Adrenal gland (tissue), 12 donors: Measurements from ENCODE around the gene CLDN11. TPM values are rescaled to one million over a fixed set of nuclear protein-coding genes. Genes with fewer than 3 reads are reported as not detected.

Source experiments
- DNase-seq, 7 donors: peaks; one replicate each; pipeline ENCODE4 v3.0.0-alpha.2; 2019 to 2020
- H3K27ac ChIP-seq, 5 donors: fragments of 200-600 bp; sonication (generic) in 4 of 5; 1 replicate in 3 of 5; 2 replicates in 2 of 5; pipeline versions ENCODE4 v1.5.1 to v1.8.0; 2016 to 2020; ENCODE audit warnings: mild to moderate bottlenecking in 1 of 5
- H3K27me3 ChIP-seq: fragments of 200-600 bp; 2 replicates; pipeline ENCODE4 v1.8.0; 2021
- H3K36me3 ChIP-seq, 2 donors: fragments of 200-600 bp; replicated peaks in 1 of 2; 1 replicate in 1 of 2; 2 replicates in 1 of 2; pipeline versions ENCODE4 v1.5.1 to v1.8.0; 2018 to 2022
- H3K4me1 ChIP-seq, 2 donors: fragments of 200-600 bp; replicated peaks in 1 of 2; 1 replicate in 1 of 2; 2 replicates in 1 of 2; pipeline versions ENCODE4 v1.5.1 to v1.8.0; 2018 to 2021
- H3K4me3 ChIP-seq, 4 donors: fragments of 200-600 bp; sonication (generic) in 3 of 4; one replicate each; pipeline ENCODE4 v1.5.1; 2016 to 2018
- H3K9me3 ChIP-seq, 3 donors: fragments of 200-600 bp; sonication (generic) in 1 of 3; replicated peaks in 1 of 3; 1 replicate in 2 of 3; 2 replicates in 1 of 3; pipeline versions ENCODE4 v1.5.1 to v1.8.0; 2016 to 2021
- POLR2A ChIP-seq, 2 donors: fragments of 450-650 bp; IDR thresholded peaks; one replicate each; pipeline ENCODE4 v1.6.1; 2017; ENCODE audit warnings: antibody characterized with exemption in 2 of 2, mild to moderate bottlenecking in 2 of 2, moderate library complexity in 1 of 2
- WGBS, 4 donors: extraction: QIAGEN DNeasy Blood & Tissue Kit in 2 of 4; methylation state at CpG; one replicate each; pipeline versions ENCODE4 v1.1.5 to v1.1.7; 2013 to 2017; 5-methylcytosine and 5-hydroxymethylcytosine counted together
- intact Hi-C, 2 donors: fragments of 100-400 bp; cut with DNase I; formaldehyde crosslinking; loops; one replicate each; pipeline versions ENCODE4 v1.14.1 to v1.15.0; 2022 to 2023
- polyA plus RNA-seq, 3 donors: library from polyadenylated mRNA; stranded (reverse); fragments of 200-250 nt in 2 of 3; fragments of 350-450 nt in 1 of 3; fragmentation: Illumina TruSeq in 1 of 3; extraction: RNeasy Lipid Tissue Mini Kit (QIAGEN cat#74804) in 1 of 3; gene quantifications; one replicate each; pipeline ENCODE4 v1.2.3, GENCODE V29; 2013 to 2014
- total RNA-seq, 9 donors: library from RNA; depleted of rRNA in 4 of 9; stranded (reverse); fragments of >200 nt in 4 of 9; fragments of 120-200 nt in 1 of 9; fragmentation: NEBNext Ultra II Directional in 1 of 9; extraction: Animal tissue kit (Norgen Biotek cat#: 25700) in 1 of 9; gene quantifications; one replicate each; pipeline versions ENCODE4 v1.1.0 to v1.2.4, GENCODE V29; 2013 to 2023
- TF ChIP-seq, protein P1 (sequence below), 6 experiments: fragments of 450-650 bp in 4 of 6; fragments of 200-600 bp in 2 of 6; sonication (generic) in 1 of 6; IDR thresholded peaks; 1 replicate in 5 of 6; 2 replicates in 1 of 6; pipeline versions ENCODE4 v1.5.1 to v1.8.0; 2016 to 2021; ENCODE audit warnings: antibody characterized with exemption in 6 of 6, mild to moderate bottlenecking in 2 of 6, moderate library complexity in 1 of 6
- donor health status: healthy with polysubstance abuse.
- donor health status: Bipolar disorder and iron deficiency.
- donor health status: DM: yes; HTN: yes; CAD: no.
- donor health status: DM: no; HTN: no; CAD: no.
- donor health status: DM: no; HTN: no; CAD: no.
- donor health status: DM: yes; HTN: yes; CAD: no.

CLDN11 gene
- total and polyA plus RNA-seq, 12 donors, result 3.8 to 24.3 (median 7.3) TPM

DNA sequence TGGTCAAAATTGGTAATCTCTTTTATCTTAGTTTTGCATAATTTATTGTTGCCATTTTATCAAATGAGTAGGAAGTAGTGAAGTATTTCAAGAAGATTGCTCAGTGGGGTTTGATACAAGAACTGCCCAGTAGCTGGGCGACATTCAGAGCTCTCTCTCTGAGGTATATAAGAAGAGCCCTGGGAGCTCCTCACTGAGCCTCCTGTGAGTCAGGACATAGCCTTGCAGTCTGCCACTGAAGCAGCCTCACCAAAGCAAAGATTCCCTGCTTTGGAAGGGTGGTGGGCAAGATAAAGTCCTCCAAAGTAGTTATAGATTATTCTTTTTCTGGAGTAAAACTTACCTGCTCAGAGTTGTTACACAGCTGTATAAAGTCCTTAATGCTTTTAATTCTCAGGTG is 35.1 kb upstream of the CLDN11 start:
- WGBS, 4 donors, result 50 to 67% (median 63%) methylated on average over 1 of the region's 1 CpG
- no peaks in the 10 kb centered on the region for H3K9me3 ChIP-seq
- no peaks in the 10 kb centered on the region for H3K27me3 ChIP-seq
- H3K27ac ChIP-seq, result peak overlapping the region in 1 of 5 donors; percentile 29
- no peak for TF ChIP-seq POLR2A (IDR thresholded peaks at IDR 0.05)
- TF ChIP-seq, protein P1, sequence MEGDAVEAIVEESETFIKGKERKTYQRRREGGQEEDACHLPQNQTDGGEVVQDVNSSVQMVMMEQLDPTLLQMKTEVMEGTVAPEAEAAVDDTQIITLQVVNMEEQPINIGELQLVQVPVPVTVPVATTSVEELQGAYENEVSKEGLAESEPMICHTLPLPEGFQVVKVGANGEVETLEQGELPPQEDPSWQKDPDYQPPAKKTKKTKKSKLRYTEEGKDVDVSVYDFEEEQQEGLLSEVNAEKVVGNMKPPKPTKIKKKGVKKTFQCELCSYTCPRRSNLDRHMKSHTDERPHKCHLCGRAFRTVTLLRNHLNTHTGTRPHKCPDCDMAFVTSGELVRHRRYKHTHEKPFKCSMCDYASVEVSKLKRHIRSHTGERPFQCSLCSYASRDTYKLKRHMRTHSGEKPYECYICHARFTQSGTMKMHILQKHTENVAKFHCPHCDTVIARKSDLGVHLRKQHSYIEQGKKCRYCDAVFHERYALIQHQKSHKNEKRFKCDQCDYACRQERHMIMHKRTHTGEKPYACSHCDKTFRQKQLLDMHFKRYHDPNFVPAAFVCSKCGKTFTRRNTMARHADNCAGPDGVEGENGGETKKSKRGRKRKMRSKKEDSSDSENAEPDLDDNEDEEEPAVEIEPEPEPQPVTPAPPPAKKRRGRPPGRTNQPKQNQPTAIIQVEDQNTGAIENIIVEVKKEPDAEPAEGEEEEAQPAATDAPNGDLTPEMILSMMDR (IDR thresholded peaks at IDR 0.05), result no peak
- peak in 2 of 7 donors; percentile 16 to 35 for DNase-seq
- peaks cover 0 to 64% of the 10 kb centered on the region in 2 donors for H3K36me3 ChIP-seq
- H3K4me3 ChIP-seq, result no peak overlapping the region
- peaks cover 0 to 2% of the 10 kb centered on the region in 2 donors for H3K4me1 ChIP-seq
- intact Hi-C loops, result no loop called here

DNA sequence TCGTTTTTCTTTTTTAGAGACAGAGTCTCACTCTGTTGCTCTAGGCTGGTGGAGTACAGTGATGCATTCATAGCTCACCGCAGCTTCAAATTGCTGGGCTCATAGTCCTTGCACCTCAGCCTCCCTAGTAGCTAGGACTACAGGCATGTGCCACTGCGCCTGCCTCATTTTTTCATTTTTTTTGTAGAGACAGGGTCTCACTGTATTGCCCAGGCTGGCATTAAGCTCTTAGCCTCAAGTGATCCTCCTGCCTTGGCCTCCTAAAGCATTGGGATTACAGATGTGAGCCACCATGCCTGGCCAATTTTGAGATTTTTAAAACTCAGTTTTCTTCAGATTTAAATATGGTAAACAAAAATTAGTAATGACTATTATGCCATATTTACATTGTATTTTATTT is 32.2 kb upstream of the CLDN11 start:
- Histone ChIP-seq H3K36me3 (peaks cover 0 to 60% of the 10 kb centered on the region in 2 donors), H3K4me3 (no peak overlapping the region), H3K27ac (no peak overlapping the region), H3K4me1 (peaks cover 0 to 2% of the 10 kb centered on the region in 2 donors), H3K9me3 (no peaks in the 10 kb centered on the region), H3K27me3 (no peaks in the 10 kb centered on the region)
- intact Hi-C loops, result no loop called here
- WGBS, 4 donors, result 89 to 98% (median 95%) methylated on average over 3 of the region's 3 CpGs
- TF ChIP-seq POLR2A (IDR thresholded peaks at IDR 0.05), result no peak
- TF ChIP-seq, protein P1 (IDR thresholded peaks at IDR 0.05), result no peak
- no peak for DNase-seq

DNA sequence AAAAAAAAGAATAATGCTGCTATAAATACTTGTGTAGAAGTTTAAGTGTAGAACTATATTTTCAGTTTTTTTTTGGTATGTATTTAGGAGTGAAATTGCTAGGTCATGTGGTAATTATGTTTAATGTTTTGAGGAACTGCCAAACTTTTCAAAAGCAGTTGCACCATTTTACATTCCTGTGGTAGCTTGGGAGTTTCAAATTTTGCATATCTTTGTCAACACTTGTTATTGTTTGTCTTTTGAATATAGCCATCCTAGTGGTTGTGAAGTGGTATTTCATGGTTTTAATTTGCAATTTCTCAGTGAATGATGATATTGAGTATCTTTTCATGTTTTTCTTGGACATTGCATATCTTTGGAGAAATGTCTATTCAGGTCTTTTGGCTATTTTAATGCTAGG is 30.7 kb upstream of the CLDN11 start:
- Histone ChIP-seq H3K9me3 (no peaks in the 10 kb centered on the region), H3K27me3 (no peaks in the 10 kb centered on the region), H3K27ac (no peak overlapping the region), H3K4me3 (no peak overlapping the region), H3K36me3 (peaks cover 0 to 48% of the 10 kb centered on the region in 2 donors), H3K4me1 (peaks cover 0 to 1% of the 10 kb centered on the region in 2 donors)
- TF ChIP-seq POLR2A (IDR thresholded peaks at IDR 0.05), result no peak
- TF ChIP-seq, protein P1 (IDR thresholded peaks at IDR 0.05), result peak in 1 of 6 experiments; percentile 6
- DNase-seq, result no peak
- intact Hi-C loops, result no loop called here

DNA sequence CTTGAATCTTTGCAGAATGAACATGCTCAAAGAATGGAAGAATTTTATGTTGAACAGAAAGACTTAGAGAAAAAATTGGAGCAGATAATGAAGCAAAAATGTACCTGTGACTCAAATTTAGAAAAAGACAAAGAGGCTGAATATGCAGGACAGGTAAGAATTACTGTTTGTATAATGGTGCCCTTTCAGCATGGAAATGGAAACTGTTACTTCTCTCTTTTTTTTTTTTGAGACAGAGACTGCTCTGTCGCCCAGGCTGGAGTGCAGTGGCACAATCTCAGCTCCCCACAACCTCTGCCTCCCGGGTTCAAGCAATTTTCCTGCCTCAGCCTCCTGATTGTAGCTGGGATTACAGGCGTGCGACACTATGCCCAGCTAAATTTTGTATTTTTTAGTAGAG is 27.6 kb upstream of the CLDN11 start:
- no peaks in the 10 kb centered on the region for H3K9me3 ChIP-seq
- no peak overlapping the region for H3K27ac ChIP-seq
- DNase-seq, result no peak
- no peak overlapping the region for H3K4me3 ChIP-seq
- H3K4me1 ChIP-seq, result no peaks in the 10 kb centered on the region
- H3K27me3 ChIP-seq, result no peaks in the 10 kb centered on the region
- peaks cover 0 to 21% of the 10 kb centered on the region in 2 donors for H3K36me3 ChIP-seq
- TF ChIP-seq, protein P1 (IDR thresholded peaks at IDR 0.05), result no peak
- no peak for TF ChIP-seq POLR2A (IDR thresholded peaks at IDR 0.05)
- intact Hi-C loops, result no loop called here
- 84 to 92% (median 89%) methylated on average over 4 of the region's 4 CpGs for WGBS, 4 donors
